HG02870 (cell line): ENCODE measurements around the gene NEURL1.
"Not testable (repeated sequence)": the region's sequence is repeated elsewhere in the genome, so short reads cannot be mapped to it uniquely, and the experiment has no call there.

Experiments used
- ATAC-seq: cut with Tn5 transposase; IDR thresholded peaks from one replicate; pipeline ENCODE4 v1.9.1; 2021; ENCODE audit warnings: mild to moderate bottlenecking, moderate library complexity; ENCODE audit not compliant: unreplicated experiment

Gene NEURL1

GRCh38 chr10:103619424-103620351 lies 126.2 kb downstream of the NEURL1 start:
- no peak for ATAC-seq

- ATAC-seq, result no peak
These were observed 126.8 kb downstream of the NEURL1 start for GRCh38 chr10:103620352-103620740.

GRCh38 chr10:103620891-103621782 lies 127.6 kb downstream of the NEURL1 start:
- ATAC-seq, result no peak

GRCh38 chr10:103621783-103622125 lies 128.2 kb downstream of the NEURL1 start:
- no peak for ATAC-seq

- no peak for ATAC-seq
These were observed 128.8 kb downstream of the NEURL1 start for GRCh38 chr10:103622286-103622685.

- ATAC-seq, result no peak
These were observed 129.6 kb downstream of the NEURL1 start for GRCh38 chr10:103622935-103623574.

GRCh38 chr10:103626178-103626577 lies 132.7 kb downstream of the NEURL1 start:
- ATAC-seq, result no peak

GRCh38 chr10:103627111-103627892 lies 133.8 kb downstream of the NEURL1 start:
- no peak for ATAC-seq

- ATAC-seq, result no peak
These were observed 134.4 kb downstream of the NEURL1 start for GRCh38 chr10:103627893-103628292.

GRCh38 chr10:103629581-103629980 lies 136.1 kb downstream of the NEURL1 start:
- no peak for ATAC-seq

GRCh38 chr10:103630156-103630555 lies 136.7 kb downstream of the NEURL1 start:
- ATAC-seq, result no peak

- ATAC-seq, result no peak
These were observed 138.7 kb downstream of the NEURL1 start for GRCh38 chr10:103632247-103632642.

GRCh38 chr10:103632871-103633270 lies 139.4 kb downstream of the NEURL1 start:
- not testable (repeated sequence) for ATAC-seq

- ATAC-seq, result no peak
These were observed 140.3 kb downstream of the NEURL1 start for GRCh38 chr10:103633846-103634245.

- ATAC-seq, result no peak
These were observed 142.1 kb downstream of the NEURL1 start for GRCh38 chr10:103635580-103635979.

GRCh38 chr10:103636492-103636891 lies 143.0 kb downstream of the NEURL1 start:
- ATAC-seq, result no peak

GRCh38 chr10:103637011-103637410 lies 143.5 kb downstream of the NEURL1 start:
- ATAC-seq, result no peak

- ATAC-seq, result no peak
These were observed 144.5 kb downstream of the NEURL1 start for GRCh38 chr10:103637927-103638557.

- ATAC-seq, result no peak
These were observed 145.4 kb downstream of the NEURL1 start for GRCh38 chr10:103638948-103639347.
